NCI-H2171 treated with DMSO at 0.1 percent for 48 hours (cell line): ENCODE results near the gene COL15A1.
"Not testable (repeated sequence)": the region's sequence is repeated elsewhere in the genome, so short reads cannot be mapped to it uniquely, and the experiment has no call there.

Experiments used
- DNase-seq: peaks from one replicate; lab custom pipeline; 2025; lab: John Stamatoyannopoulos, UW

COL15A1 gene

GRCh38 chr9:98994172-98995058, 50.7 kb downstream of the COL15A1 start:
- DNase-seq, result no peak

- no peak for DNase-seq
Measured at GRCh38 chr9:98995059-98995671, 51.5 kb downstream of the COL15A1 start.

DNA sequence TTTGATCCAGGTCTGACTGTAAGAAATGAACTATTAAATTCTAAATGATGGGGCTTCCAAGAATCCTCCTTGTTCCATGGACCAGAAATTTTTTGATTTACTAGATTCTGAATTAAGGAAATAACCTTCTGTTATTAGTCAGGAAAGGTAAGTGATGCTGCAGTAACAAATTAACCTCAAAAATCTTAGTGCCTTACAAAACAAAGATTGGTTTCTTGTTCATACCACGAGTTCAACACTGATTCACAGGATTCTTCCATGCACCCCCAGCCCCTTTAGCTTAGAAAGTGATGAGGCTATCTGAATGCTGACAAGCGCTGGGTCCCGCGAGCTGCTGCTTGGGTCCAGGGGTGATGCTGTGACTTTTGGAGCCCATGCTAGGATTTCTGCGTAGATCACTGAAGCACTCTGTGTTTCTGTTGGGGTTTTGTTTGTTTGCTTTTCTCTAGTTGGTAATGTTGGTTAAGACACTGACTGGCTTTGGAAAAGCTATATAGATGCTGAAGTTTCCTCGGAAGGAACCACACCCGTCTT, 52.3 kb downstream of the COL15A1 start:
- DNase-seq, result no peak

DNA sequence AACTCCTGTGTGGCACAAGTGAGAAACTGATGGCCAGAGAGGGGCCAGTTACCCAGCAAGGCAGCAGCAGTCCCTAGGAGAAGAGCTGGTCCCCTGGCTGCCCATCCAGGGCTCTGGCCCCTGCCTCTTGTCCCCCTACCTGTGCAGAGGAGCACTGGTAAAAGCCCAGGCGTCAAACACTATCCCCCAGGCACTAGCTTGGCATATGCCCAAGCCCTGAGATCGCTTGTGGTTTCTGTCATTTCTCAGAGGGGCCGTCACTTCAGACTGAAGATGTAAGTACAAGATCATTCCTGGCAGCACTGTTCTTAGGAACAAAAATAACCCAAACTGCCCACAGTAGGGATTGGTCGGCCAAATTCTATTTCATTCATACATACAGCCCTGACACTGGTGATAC, 53.9 kb downstream of the COL15A1 start:
- DNase-seq, result peak; percentile 34

DNA sequence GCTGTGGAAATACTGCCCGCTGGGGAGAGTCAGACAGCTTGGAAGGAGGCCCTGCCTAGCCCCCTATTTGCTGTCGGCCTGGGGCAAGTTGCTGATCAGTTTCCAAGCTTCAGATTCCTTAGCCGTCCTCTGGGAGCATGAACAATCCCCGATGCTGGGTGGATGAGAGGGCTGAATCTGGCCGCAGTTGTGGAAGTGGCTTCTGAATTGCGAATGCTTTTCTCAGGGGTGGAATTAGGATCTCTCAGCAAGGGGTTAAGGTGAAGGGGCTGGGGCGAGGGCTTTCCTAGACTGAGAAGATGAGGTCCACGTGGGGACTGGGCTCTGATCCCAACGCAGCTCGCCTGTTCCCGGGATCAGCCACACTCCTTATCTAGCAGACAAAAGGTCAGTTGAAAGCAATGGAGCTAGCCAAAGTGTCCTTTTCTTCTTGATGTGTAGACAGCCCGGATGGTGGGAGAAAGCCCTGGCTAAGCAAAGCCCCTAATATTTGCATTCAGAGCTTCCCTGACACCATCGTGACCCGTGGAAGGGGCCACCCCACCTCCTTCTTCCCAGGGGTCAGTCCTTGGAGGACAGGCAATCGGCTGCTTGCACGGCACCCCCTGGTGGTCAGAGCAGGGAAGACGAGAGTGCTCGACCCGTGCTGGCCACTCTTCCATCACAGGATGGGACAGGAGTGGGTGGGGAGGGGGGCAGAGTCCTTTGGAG, 54.9 kb downstream of the COL15A1 start:
- no peak for DNase-seq

- DNase-seq, result no peak
Measured at GRCh38 chr9:98999152-98999525, 55.4 kb downstream of the COL15A1 start.

- peak; percentile 60 for DNase-seq
Measured at GRCh38 chr9:99000476-99001395, 57.0 kb downstream of the COL15A1 start.

DNA sequence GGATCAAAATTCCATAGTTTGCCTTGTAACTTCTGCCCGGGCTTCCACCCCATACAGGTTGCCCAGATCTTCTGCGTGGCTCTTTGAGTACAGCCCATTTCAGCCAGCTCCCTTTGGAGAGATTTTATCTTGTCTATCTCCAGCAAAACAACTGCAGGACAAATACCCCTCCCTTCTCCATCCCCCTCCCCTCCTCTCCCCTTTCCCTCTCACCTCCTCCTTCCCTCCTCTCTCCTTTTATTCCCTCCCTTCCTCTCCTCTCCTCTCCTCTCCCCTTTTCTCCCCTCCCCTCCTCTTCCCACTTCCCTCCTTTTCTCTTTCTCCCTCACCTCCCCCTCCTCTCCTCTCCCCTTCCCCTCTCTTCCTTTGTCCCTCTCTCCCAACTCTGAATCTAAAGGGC, 58.2 kb downstream of the COL15A1 start:
- DNase-seq, result no peak

- no peak for DNase-seq
Measured at GRCh38 chr9:99002706-99003105, 59.0 kb downstream of the COL15A1 start.

DNA sequence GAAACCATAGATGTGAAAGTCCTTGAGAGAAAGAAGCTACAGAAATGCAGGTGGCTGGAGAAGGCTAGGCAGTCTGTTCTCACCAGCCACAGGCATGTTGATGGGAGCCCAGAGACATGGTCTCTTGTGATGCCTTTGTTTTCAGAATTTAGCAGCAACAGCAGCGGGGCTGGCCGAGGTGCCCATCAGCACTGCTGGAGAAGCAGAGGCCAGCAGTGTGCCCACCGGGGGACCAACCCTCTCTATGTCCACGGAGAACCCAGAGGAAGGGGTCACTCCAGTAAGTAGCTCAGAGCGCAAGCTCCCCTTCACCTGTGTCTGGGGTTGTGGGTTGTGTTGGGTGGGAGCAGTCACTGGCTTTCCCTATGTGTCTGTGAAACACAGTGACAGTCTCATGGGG, 59.6 kb downstream of the COL15A1 start:
- no peak for DNase-seq

DNA sequence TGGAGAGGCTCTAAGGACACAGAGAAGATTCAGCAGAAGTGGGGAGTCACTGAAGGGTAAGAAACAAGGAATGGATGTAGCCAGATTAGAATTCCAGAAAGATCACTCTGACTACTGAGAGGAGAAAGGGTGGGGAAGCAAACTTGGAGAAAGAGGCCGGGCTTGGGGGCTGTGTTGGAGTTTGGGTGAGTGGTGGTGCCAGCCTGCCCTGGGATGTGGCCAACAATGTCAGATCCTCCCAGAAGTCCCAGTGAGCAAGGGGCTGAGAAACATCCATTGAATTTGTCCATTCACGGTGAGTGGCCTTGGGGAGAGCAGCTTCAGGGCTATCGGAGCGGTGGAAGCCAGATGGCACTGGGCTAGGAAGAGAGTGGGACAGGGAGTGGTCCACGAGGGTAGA, 60.4 kb downstream of the COL15A1 start:
- DNase-seq, result no peak

GRCh38 chr9:99004717-99005460, 61.2 kb downstream of the COL15A1 start:
- no peak for DNase-seq

DNA sequence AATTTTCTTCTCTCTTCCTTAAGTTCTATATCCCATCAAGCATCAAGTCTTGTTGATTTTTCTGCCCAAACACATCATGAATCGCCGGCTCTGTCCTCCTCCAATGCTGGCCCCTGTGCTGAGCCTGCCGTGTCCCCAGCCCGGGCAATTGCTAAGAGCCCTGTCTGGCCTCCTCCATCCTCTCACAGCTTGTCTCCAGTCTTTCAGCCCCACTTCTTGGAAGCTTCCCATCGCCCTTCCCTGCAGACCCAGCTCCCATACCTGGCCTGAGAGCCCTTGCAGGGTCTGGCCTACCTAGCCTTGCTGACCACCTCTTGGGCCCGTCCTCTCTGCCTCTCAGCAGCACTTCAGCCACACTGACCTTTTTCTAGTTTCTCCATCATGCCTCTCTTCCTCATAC, 61.9 kb downstream of the COL15A1 start:
- DNase-seq, result no peak

GRCh38 chr9:99006511-99006910, 62.8 kb downstream of the COL15A1 start:
- no peak for DNase-seq

DNA sequence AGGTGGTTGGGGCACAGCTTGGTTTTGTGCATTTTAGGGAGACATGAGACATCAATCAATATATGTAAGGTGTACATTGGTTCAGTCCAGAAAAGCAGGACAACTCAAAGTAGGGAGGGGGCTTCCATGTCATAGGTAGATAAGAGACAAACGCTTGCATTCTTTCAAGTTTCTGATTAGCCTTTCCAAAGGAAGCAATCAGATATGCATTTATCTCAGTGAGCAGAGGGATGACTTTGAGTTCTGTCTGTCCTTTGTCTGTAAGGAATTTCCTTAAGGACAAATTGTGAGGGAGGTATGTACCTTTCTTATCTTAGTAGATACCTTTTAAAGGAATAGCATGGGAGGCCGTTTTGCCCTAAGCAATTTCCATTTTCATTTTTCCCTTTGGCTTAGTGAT, 63.3 kb downstream of the COL15A1 start:
- DNase-seq, result no peak

GRCh38 chr9:99008203-99008602, 64.5 kb downstream of the COL15A1 start:
- no peak for DNase-seq

- DNase-seq, result not testable (repeated sequence)
Measured at GRCh38 chr9:99010393-99010792, 66.7 kb downstream of the COL15A1 start.

- DNase-seq, result peak; percentile 38
Measured at GRCh38 chr9:99011161-99011709, 67.5 kb downstream of the COL15A1 start.

DNA sequence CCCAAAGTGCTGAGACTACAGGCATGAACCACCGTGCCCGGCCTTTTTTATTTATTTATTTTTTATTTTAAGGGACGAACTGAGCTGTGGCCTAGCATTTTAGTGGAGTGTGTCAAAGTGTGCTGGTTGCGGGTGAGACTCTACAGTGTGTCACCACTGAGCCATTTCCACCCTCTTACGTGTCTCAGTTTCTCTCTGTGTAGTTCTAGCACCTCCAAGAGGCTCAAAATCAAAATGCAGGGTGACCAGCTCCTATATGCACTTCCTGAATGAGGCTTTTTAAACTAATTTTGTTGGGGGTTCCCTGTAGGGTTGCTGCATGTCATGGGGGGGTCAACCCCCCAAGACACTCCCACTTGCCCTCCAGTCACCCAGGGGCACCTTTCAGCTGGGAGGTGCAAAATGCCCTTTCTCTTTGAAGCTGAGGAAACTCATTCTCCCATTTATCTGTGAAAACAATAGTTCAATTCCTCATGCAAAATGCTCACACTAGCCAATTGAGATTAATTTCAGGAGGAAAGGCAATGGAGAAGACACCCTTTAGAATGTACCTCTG, 69.3 kb downstream of the COL15A1 start:
- no peak for DNase-seq

- DNase-seq, result no peak
Measured at GRCh38 chr9:99013550-99013949, 69.8 kb downstream of the COL15A1 start.
